ENCODE data around the gene SCYL2.
"Not testable (repeated sequence)": the region's sequence is repeated elsewhere in the genome, so short reads cannot be mapped to it uniquely, and the experiment has no call there.

Gene SCYL2

DNA sequence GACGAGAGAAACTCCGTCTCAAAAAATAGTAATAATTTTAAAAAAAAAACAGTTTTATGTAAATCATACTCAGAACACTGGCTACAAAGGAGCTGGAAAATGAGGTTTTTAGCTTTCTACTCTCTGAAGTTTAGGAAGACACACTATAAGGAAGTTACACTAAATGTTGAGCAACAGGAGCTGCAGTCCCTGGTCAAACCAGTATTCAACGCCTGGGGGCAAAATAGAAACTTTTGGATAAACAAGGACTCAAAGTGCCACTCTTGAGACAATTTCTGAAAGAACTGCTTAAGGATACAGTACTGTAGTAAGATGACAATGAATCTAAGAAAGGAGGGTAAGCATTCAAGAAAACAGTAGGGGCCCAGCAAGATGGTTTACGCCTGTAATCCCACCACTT is 37.1 kb upstream of the SCYL2 start:
- POLR2A ChIA-PET = no interaction called here

DNA sequence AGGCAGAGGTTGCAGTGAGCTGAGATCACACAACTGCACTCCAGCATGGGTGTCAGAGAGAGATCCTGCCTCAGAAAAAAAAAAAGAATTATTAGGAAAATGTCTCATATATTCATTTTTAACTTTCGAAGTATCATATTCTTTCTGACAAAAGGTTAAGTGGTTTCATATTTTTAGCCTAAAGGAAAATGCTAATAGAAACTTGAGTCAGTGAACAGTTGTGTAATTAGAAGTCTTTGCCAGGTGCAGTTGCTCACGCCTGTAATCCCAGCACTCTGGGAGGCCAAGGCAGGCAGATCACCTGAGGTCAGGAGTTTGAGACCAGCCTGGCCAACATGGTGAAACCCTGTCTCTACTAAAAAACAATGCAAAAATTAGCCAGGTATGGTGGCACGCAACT is 35.1 kb upstream of the SCYL2 start:
- CTCF ChIA-PET = interaction anchor here (1.0 to 4.6 kb wide), 2 partner anchors 11 to 173 kb away, joined by 4 to 29 read pairs; no protein-coding TSS in a partner anchor
- POLR2A ChIA-PET; DNase-seq (ENCODE audit: extremely low spot score): not testable (repeated sequence)

More for the DNA sequence above, 37.1 kb upstream of the SCYL2 start:
- no peak for DNase-seq (ENCODE audit: extremely low spot score)
- CTCF ChIA-PET = interaction anchor here (1.3 to 2.5 kb wide), 4 partner anchors 10 to 325 kb away, joined by 4 to 10 read pairs (median 4); no protein-coding TSS in a partner anchor
- TF ChIP-seq, protein P1, sequence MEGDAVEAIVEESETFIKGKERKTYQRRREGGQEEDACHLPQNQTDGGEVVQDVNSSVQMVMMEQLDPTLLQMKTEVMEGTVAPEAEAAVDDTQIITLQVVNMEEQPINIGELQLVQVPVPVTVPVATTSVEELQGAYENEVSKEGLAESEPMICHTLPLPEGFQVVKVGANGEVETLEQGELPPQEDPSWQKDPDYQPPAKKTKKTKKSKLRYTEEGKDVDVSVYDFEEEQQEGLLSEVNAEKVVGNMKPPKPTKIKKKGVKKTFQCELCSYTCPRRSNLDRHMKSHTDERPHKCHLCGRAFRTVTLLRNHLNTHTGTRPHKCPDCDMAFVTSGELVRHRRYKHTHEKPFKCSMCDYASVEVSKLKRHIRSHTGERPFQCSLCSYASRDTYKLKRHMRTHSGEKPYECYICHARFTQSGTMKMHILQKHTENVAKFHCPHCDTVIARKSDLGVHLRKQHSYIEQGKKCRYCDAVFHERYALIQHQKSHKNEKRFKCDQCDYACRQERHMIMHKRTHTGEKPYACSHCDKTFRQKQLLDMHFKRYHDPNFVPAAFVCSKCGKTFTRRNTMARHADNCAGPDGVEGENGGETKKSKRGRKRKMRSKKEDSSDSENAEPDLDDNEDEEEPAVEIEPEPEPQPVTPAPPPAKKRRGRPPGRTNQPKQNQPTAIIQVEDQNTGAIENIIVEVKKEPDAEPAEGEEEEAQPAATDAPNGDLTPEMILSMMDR (IDR thresholded peaks at IDR 0.05; ENCODE audit: control extremely low read depth, extremely low read depth, low read depth, missing control alignments) = no peak

DNA sequence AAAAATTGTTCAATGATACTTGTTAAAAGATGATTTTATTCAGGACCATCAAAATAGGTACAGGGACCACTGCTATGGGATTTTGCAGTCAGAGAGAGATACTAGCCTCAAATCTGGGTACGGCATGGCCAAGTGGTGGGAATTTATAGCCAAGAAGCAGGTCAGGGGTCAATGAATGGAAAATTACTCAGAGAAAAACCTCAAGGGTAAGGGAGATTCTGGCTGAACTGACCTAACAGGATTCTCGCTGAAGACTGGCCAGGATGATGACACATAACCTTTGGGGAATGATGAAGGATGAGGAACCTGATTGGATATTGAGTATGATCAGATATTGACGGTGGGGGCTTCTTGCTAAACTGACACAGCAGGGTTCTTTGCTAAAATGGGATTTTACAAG is 32.8 kb upstream of the SCYL2 start:
- TF ChIP-seq, protein P1 (IDR thresholded peaks at IDR 0.05; ENCODE audit: control extremely low read depth, extremely low read depth, low read depth, missing control alignments) = no peak
- no peak for DNase-seq (ENCODE audit: extremely low spot score)
- ChIA-PET CTCF (interaction anchor here (1.0 to 4.6 kb wide), 13 partner anchors 9 to 508 kb away, joined by 3 to 29 read pairs (median 8); no protein-coding TSS in a partner anchor), POLR2A (no interaction called here)

DNA sequence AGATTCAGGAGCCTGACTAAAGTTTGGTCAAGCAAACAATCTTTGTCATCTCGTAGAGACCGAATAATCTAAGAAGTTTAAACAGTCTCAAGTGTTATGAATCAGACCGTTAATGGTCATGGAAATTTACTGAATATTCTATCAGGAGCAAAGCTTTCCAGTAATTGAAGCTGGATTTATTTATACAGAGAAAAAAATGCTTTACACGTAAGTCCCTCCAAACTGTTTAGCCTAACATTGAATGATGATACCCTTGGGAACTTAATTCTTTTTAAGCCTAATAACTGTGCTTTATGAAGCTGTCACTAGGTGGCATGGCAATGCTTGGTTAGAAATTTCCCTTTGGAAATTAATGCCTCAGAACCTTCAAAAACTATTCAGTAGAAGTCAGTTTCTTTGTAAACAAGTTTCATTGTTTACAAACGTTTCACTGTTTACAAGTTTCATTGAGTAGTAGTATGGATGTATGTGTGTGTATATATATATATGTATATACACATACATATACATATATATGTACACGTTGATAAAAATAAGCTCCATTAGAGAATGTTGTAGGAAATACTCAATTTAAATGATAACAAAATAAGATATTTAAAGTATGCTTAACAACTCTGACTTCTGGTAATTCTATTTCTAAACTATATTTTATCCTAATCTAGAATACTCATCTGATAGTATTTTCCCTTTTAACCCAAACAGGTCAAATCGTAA is 32.2 kb upstream of the SCYL2 start:
- DNase-seq (ENCODE audit: extremely low spot score) = peak; percentile 30
- CTCF ChIA-PET = interaction anchor here (0.7 to 4.6 kb wide), 19 partner anchors 9 to 507 kb away, joined by 3 to 29 read pairs (median 5); no protein-coding TSS in a partner anchor
- TF ChIP-seq, protein P1 (IDR thresholded peaks at IDR 0.05; ENCODE audit: control extremely low read depth, extremely low read depth, low read depth, missing control alignments) = peak; percentile 82
- POLR2A ChIA-PET = no interaction called here

DNA sequence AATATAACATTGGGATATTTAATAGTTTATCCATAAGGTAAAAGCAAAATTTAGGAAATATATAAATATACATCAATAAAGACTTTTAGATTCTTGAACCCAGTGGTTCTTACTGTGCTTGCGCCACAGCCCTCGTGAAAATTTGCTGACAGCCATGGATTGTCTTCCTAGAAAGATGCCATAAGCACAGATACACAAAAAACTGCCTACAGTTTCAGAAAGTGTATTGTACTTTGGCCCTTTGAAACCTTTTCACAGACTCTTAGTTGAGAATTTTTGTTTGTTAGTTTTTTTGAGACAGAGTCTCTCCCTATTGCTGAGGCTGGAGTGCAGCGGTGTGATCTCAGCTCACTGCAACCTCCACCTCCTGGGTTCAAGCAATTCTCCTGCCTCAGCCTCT is 28.2 kb upstream of the SCYL2 start:
- DNase-seq (ENCODE audit: extremely low spot score) = no peak
- TF ChIP-seq, protein P1 (IDR thresholded peaks at IDR 0.05; ENCODE audit: control extremely low read depth, extremely low read depth, low read depth, missing control alignments) = no peak
- ChIA-PET CTCF (no interaction called here), POLR2A (no interaction called here)

DNA sequence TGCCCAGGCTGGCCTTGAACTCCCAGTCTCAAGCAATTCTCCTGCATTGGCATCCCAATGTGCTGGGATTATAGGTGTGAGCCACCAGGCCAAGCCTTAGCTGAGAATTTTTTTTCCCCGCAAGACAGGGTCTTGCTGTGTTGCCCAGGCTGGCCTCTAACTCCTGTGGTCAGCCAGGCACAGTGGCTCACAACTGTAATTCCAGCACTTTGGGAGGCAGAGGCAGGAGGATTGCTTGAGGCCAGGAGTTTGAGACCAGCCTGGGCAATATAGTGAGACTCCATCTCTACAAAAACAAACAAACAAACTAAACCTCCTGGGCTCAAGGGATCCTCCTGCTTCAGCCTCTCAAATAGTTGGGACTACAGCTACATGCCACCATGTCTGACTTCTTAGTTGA is 27.4 kb upstream of the SCYL2 start:
- DNase-seq (ENCODE audit: extremely low spot score) = no peak
- ChIA-PET POLR2A (no interaction called here), CTCF (interaction anchor here (1.8 kb wide), 1 partner anchor 10 kb away, joined by 4 read pairs; no protein-coding TSS in a partner anchor)
- TF ChIP-seq, protein P1 (IDR thresholded peaks at IDR 0.05; ENCODE audit: control extremely low read depth, extremely low read depth, low read depth, missing control alignments) = no peak

DNA sequence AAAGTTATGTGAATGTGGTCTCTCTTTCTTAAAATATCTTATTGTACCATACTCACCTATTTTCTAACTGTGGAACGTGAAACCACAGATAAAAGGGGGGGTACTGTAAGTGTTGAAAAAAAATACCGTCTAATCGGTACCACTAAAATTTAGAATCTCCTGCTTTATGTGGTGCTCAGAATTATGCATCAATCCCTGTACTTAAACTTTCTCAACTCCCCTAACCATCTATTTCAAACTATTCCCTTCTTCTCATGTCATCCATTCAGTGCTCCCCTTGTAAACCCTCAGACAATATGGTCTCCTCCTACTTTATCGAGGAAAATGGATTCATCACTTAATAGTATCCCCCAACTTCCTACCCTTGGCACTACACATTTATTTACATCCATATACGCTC is 23.8 kb upstream of the SCYL2 start:
- CTCF ChIA-PET = interaction anchor here (3.8 kb wide), 1 partner anchor 9 kb away, joined by 12 read pairs; no protein-coding TSS in a partner anchor
- POLR2A ChIA-PET = no interaction called here

More for the DNA sequence above, 23.8 kb upstream of the SCYL2 start:
- TF ChIP-seq, protein P1 (IDR thresholded peaks at IDR 0.05; ENCODE audit: control extremely low read depth, extremely low read depth, low read depth, missing control alignments) = no peak
- no peak for DNase-seq (ENCODE audit: extremely low spot score)
